Omental fat pad (tissue), 4 donors: ENCODE data around the gene PHACTR3. TPM values are rescaled to one million over a fixed set of nuclear protein-coding genes. Genes with fewer than 3 reads are reported as not detected.

ENCODE experiments used
- ATAC-seq: fragments of 150-250 bp; one replicate; pipeline ENCODE4 v1.9.1; 2016; ENCODE audit warnings: mild to moderate bottlenecking, moderate library complexity; ENCODE audit not compliant: low FRiP score
- DNase-seq: peaks from one replicate; pipeline ENCODE4 v3.0.0-alpha.2; 2019; ENCODE audit warnings: low spot score
- CTCF ChIP-seq, 3 donors: fragments of 450-650 bp; IDR thresholded peaks; one replicate each; pipeline ENCODE4 v1.5.1; 2016 to 2017; ENCODE audit warnings: antibody characterized with exemption in 3 of 3, mild to moderate bottlenecking in 3 of 3, moderate library complexity in 2 of 3
- total RNA-seq, 4 donors: library from RNA; depleted of rRNA; stranded (reverse); fragments of >200 nt; gene quantifications; one replicate each; pipeline ENCODE4 v1.1.0, GENCODE V29; 2016

PHACTR3 gene
- total RNA-seq, 4 donors from 2014 or later = 0.19 to 10.6 (median 1.4) TPM; not detected in 1

- DNase-seq = no peak
- no peak for ATAC-seq
- TF ChIP-seq CTCF (IDR thresholded peaks at IDR 0.05) = no peak
These were observed 223.1 kb downstream of the PHACTR3 start for GRCh38 chr20:59827138-59828056.

- DNase-seq = no peak
- ATAC-seq = no peak
- TF ChIP-seq CTCF (IDR thresholded peaks at IDR 0.05) = no peak
These were observed 224.0 kb downstream of the PHACTR3 start for GRCh38 chr20:59828125-59829053.

- ATAC-seq = no peak
- DNase-seq = no peak
- no peak for TF ChIP-seq CTCF (IDR thresholded peaks at IDR 0.05)
These were observed 224.9 kb downstream of the PHACTR3 start for GRCh38 chr20:59829054-59829785.

- ATAC-seq (no peak), DNase-seq (no peak)
- TF ChIP-seq CTCF (IDR thresholded peaks at IDR 0.05) = no peak
These were observed 225.7 kb downstream of the PHACTR3 start for GRCh38 chr20:59829786-59830664.

GRCh38 chr20:59830665-59831023 lies 226.3 kb downstream of the PHACTR3 start:
- ATAC-seq = no peak
- DNase-seq = no peak
- TF ChIP-seq CTCF (IDR thresholded peaks at IDR 0.05) = no peak
